Measurements from ENCODE around the gene KRTAP10-7. TPM values are rescaled to one million over a fixed set of nuclear protein-coding genes. Genes with fewer than 3 reads are reported as not detected.
"Not testable (repeated sequence)": the region's sequence is repeated elsewhere in the genome, so short reads cannot be mapped to it uniquely, and the experiment has no call there.

Gene KRTAP10-7
- total RNA-seq, 2 experiments from 2014 or later: not detected

- ChIA-PET POLR2A (no interaction called here), CTCF (interaction anchor here (0.7 to 1.3 kb wide), 2 partner anchors 14 to 167 kb away, joined by 3 read pairs; partner anchors contain the start of gene KRTAP10-8)
- DNase-seq (peak; percentile 22), ATAC-seq (peak; percentile 34)
- no peak overlapping the region for H3K4me3 Mint-ChIP-seq
- H3K27me3 Mint-ChIP-seq: no peaks in the 10 kb centered on the region
- no peak for TF ChIP-seq CTCF (IDR thresholded peaks at IDR 0.05)
- peaks cover 30% of the 10 kb centered on the region for H3K4me1 Mint-ChIP-seq (ENCODE audit: low read depth)
- H3K9me3 Mint-ChIP-seq: peaks cover 48% of the 10 kb centered on the region
- H3K27ac Mint-ChIP-seq: no peak overlapping the region
- H3K36me3 Mint-ChIP-seq (ENCODE audit: low read depth): peaks cover 27% of the 10 kb centered on the region
- intact Hi-C loops (cut with micrococcal nuclease): no loop called here
Observed at GRCh38 chr21:44626262-44626661, 25.9 kb downstream of the KRTAP10-7 start.

GRCh38 chr21:44626673-44627143, 26.3 kb downstream of the KRTAP10-7 start, which contains the start of gene KRTAP10-9:
Gene KRTAP10-9, plus strand, starts transcription at chr21:44627093. Its CDS starts 79 bp downstream, at chr21:44627172.
- peaks cover 29% of the 10 kb centered on the region for H3K36me3 Mint-ChIP-seq (ENCODE audit: low read depth)
- H3K27ac Mint-ChIP-seq: no peak within 1 kb of the TSS
- ChIA-PET CTCF (interaction anchor here (0.7 kb wide), 1 partner anchor 167 kb away, joined by 3 read pairs; no protein-coding TSS in a partner anchor), POLR2A (no interaction called here)
- H3K4me3 Mint-ChIP-seq: no peak within 1 kb of the TSS
- H3K9me3 Mint-ChIP-seq: peaks cover 51% of the 10 kb centered on the region
- intact Hi-C loops (cut with micrococcal nuclease): no loop called here
- DNase-seq (no peak), ATAC-seq (no peak)
- no peak for TF ChIP-seq CTCF (IDR thresholded peaks at IDR 0.05)
- peaks cover 30% of the 10 kb centered on the region for H3K4me1 Mint-ChIP-seq (ENCODE audit: low read depth)
- no peaks in the 10 kb centered on the region for H3K27me3 Mint-ChIP-seq

GRCh38 chr21:44627181-44627822, 26.9 kb downstream of the KRTAP10-7 start:
- DNase-seq; H3K27ac Mint-ChIP-seq; POLR2A ChIA-PET; intact Hi-C loops (cut with micrococcal nuclease); H3K27me3 Mint-ChIP-seq; ATAC-seq; CTCF ChIA-PET; H3K4me3 Mint-ChIP-seq: not testable (repeated sequence)
- H3K36me3 Mint-ChIP-seq (ENCODE audit: low read depth): peaks cover 33% of the 10 kb centered on the region
- H3K9me3 Mint-ChIP-seq: peaks cover 51% of the 10 kb centered on the region
- H3K4me1 Mint-ChIP-seq (ENCODE audit: low read depth): peaks cover 30% of the 10 kb centered on the region

GRCh38 chr21:44627831-44628233, 27.4 kb downstream of the KRTAP10-7 start:
- H3K27me3 Mint-ChIP-seq; intact Hi-C loops (cut with micrococcal nuclease); DNase-seq; POLR2A ChIA-PET; ATAC-seq; H3K27ac Mint-ChIP-seq; H3K4me3 Mint-ChIP-seq; CTCF ChIA-PET: not testable (repeated sequence)
- Mint-ChIP-seq H3K9me3 (peaks cover 47% of the 10 kb centered on the region), H3K36me3 (ENCODE audit: low read depth) (peaks cover 29% of the 10 kb centered on the region), H3K4me1 (ENCODE audit: low read depth) (peaks cover 30% of the 10 kb centered on the region)

GRCh38 chr21:44628707-44629391, 28.5 kb downstream of the KRTAP10-7 start:
- TF ChIP-seq CTCF (IDR thresholded peaks at IDR 0.05): no peak
- ChIA-PET CTCF (no interaction called here), POLR2A (no interaction called here)
- Mint-ChIP-seq H3K4me3 (no peak overlapping the region), H3K27me3 (no peaks in the 10 kb centered on the region), H3K4me1 (ENCODE audit: low read depth) (peaks cover 30% of the 10 kb centered on the region), H3K9me3 (peaks cover 43% of the 10 kb centered on the region), H3K27ac (no peak overlapping the region), H3K36me3 (ENCODE audit: low read depth) (peaks cover 26% of the 10 kb centered on the region)
- ATAC-seq (no peak), DNase-seq (no peak)
- intact Hi-C loops (cut with micrococcal nuclease): no loop called here

GRCh38 chr21:44630440-44630839, 30.0 kb downstream of the KRTAP10-7 start:
- intact Hi-C loops (cut with micrococcal nuclease): no loop called here
- CTCF ChIA-PET: no interaction called here
- H3K27ac Mint-ChIP-seq: peak overlapping the region; percentile 76

More at GRCh38 chr21:44630440-44630839, 30.0 kb downstream of the KRTAP10-7 start:
- POLR2A ChIA-PET: no interaction called here
- no peaks in the 10 kb centered on the region for H3K27me3 Mint-ChIP-seq
- no peak for TF ChIP-seq CTCF (IDR thresholded peaks at IDR 0.05)
- peaks cover 32% of the 10 kb centered on the region for H3K9me3 Mint-ChIP-seq
- peaks cover 30% of the 10 kb centered on the region for H3K4me1 Mint-ChIP-seq (ENCODE audit: low read depth)
- ATAC-seq: peak; percentile 45
- no peak for DNase-seq
- peaks cover 21% of the 10 kb centered on the region for H3K36me3 Mint-ChIP-seq (ENCODE audit: low read depth)
- no peak overlapping the region for H3K4me3 Mint-ChIP-seq

Data from activated CD8-positive, alpha-beta T cell treated with anti-CD3 and anti-CD28 coated beads for 36 hours (primary cell).